Hepatocyte (in vitro differentiated cells): ENCODE measurements around the gene LHFPL3. TPM values are rescaled to one million over a fixed set of nuclear protein-coding genes. Genes with fewer than 3 reads are reported as not detected.
"Not testable (repeated sequence)": the region's sequence is repeated elsewhere in the genome, so short reads cannot be mapped to it uniquely, and the experiment has no call there.

Experiments used
- DNase-seq: peaks from one replicate; pipeline ENCODE4 v3.0.0-alpha.2; 2016; ENCODE audit warnings: low spot score
- H2AFZ ChIP-seq: fragments of 200-600 bp; sonication (generic); 2 replicates; pipeline ENCODE4 v1.6.0; 2016; ENCODE audit warnings: antibody characterized with exemption, mild to moderate bottlenecking
- H3K27ac ChIP-seq: fragments of 200-600 bp; sonication (generic); 2 replicates; pipeline ENCODE4 v1.5.1; 2016; ENCODE audit warnings: mild to moderate bottlenecking
- H3K27me3 ChIP-seq: fragments of 200-600 bp; sonication (generic); 2 replicates; pipeline ENCODE4 v1.6.1; 2016
- H3K36me3 ChIP-seq: fragments of 200-600 bp; sonication (generic); replicated peaks from 2 replicates; pipeline ENCODE4 v1.5.1; 2016; ENCODE audit warnings: low read depth; ENCODE audit not compliant: insufficient read depth
- H3K4me1 ChIP-seq: fragments of 200-600 bp; sonication (generic); 2 replicates; pipeline ENCODE4 v1.5.1; 2016; ENCODE audit warnings: mild to moderate bottlenecking, moderate library complexity; ENCODE audit not compliant: insufficient read depth
- H3K4me2 ChIP-seq: fragments of 200-600 bp; sonication (generic); 2 replicates; pipeline ENCODE4 v1.6.0; 2016
- H3K4me3 ChIP-seq: fragments of 200-600 bp; sonication (generic); 2 replicates; pipeline ENCODE4 v1.5.1; 2016; ENCODE audit warnings: mild to moderate bottlenecking
- H3K79me2 ChIP-seq: fragments of 200-600 bp; sonication (generic); 2 replicates; pipeline ENCODE4 v1.6.0; 2017; ENCODE audit warnings: mild to moderate bottlenecking
- H3K9me2 ChIP-seq: fragments of 200-600 bp; sonication (generic); replicated peaks from 2 replicates; pipeline ENCODE4 v1.6.0; 2017; ENCODE audit warnings: mild to moderate bottlenecking; ENCODE audit not compliant: insufficient read depth
- H3K9me3 ChIP-seq: fragments of 200-600 bp; sonication (generic); 2 replicates; pipeline ENCODE4 v1.5.1; 2016; ENCODE audit warnings: low read depth, mild to moderate bottlenecking
- H4K20me1 ChIP-seq: fragments of 200-600 bp; sonication (generic); 2 replicates; pipeline ENCODE4 v1.6.0; 2016; ENCODE audit warnings: mild to moderate bottlenecking; ENCODE audit not compliant: insufficient read depth, poor library complexity, severe bottlenecking
- CTCF ChIP-seq: fragments of 200-600 bp; sonication (generic); IDR thresholded peaks from 2 replicates; pipeline ENCODE4 v1.5.1; 2016; ENCODE audit warnings: antibody characterized with exemption, mild to moderate bottlenecking; ENCODE audit not compliant: poor library complexity
- EZH2 ChIP-seq: fragments of 200-600 bp; sonication (generic); IDR thresholded peaks from 2 replicates; pipeline ENCODE4 v1.6.1; 2016; ENCODE audit warnings: antibody characterized with exemption, mild to moderate bottlenecking, borderline replicate concordance
- EZH2phosphoT487 ChIP-seq: fragments of 200-600 bp; sonication (generic); IDR thresholded peaks from one replicate; pipeline ENCODE4 v1.6.1; 2018; ENCODE audit warnings: antibody characterized with exemption, mild to moderate bottlenecking, low read depth, moderate library complexity; ENCODE audit not compliant: unreplicated experiment, severe bottlenecking
- WGBS: methylation state at CpG from one replicate; pipeline ENCODE4 v1.1.6; 2016; ENCODE audit warnings: low lambda C conversion rate; ENCODE audit errors: missing lambda C conversion rate; 5-methylcytosine and 5-hydroxymethylcytosine counted together
- polyA plus RNA-seq: library from polyadenylated mRNA; unstranded; fragments of >200 nt; fragmentation: Nextera tagmentation; extraction: Ambion mirVana; gene quantifications from 2 replicates; pipeline ENCODE4 v1.2.1, GENCODE V29; 2016
- total RNA-seq: library from RNA; depleted of rRNA; stranded (reverse); fragments of >200 nt; gene quantifications from 2 replicates; pipeline ENCODE4 v1.2.3, GENCODE V29; 2014

The LHFPL3 gene
- total and polyA plus RNA-seq, 2 experiments from 2014 or later: not detected

GRCh38 chr7:104700336-104700735 lies 371.9 kb downstream of the LHFPL3 start:
- Histone ChIP-seq H2AFZ (no peak overlapping the region), H3K79me2 (no peaks in the 10 kb centered on the region), H3K4me2 (no peak overlapping the region), H3K4me1 (no peaks in the 10 kb centered on the region), H3K27me3 (no peaks in the 10 kb centered on the region), H3K36me3 (no peaks in the 10 kb centered on the region), H3K4me3 (no peak overlapping the region), H3K9me2 (no peaks in the 10 kb centered on the region), H3K27ac (no peak overlapping the region), H3K9me3 (no peaks in the 10 kb centered on the region), H4K20me1 (no peaks in the 10 kb centered on the region)
- TF ChIP-seq CTCF (no peak), EZH2phosphoT487 (no peak), EZH2 (no peak)
- WGBS: 76% methylated on average over 1 of the region's 1 CpG
- no peak for DNase-seq

GRCh38 chr7:104721027-104721426 lies 392.6 kb downstream of the LHFPL3 start:
- H3K27ac ChIP-seq, H3K79me2 ChIP-seq, H3K9me3 ChIP-seq, H3K36me3 ChIP-seq, H3K4me1 ChIP-seq, DNase-seq, H2AFZ ChIP-seq, H3K4me2 ChIP-seq, H4K20me1 ChIP-seq, H3K27me3 ChIP-seq, H3K9me2 ChIP-seq, H3K4me3 ChIP-seq: not testable (repeated sequence)
- 90% methylated on average over 2 of the region's 2 CpGs for WGBS

- no peaks in the 10 kb centered on the region for H3K4me1 ChIP-seq
- WGBS: 80% methylated on average over 2 of the region's 2 CpGs
- H4K20me1 ChIP-seq: no peaks in the 10 kb centered on the region
- H3K4me2 ChIP-seq: no peak overlapping the region
- DNase-seq: no peak
- H3K9me2 ChIP-seq: no peaks in the 10 kb centered on the region
- H3K27me3 ChIP-seq: no peaks in the 10 kb centered on the region
- TF ChIP-seq EZH2phosphoT487 (no peak), CTCF (no peak), EZH2 (no peak)
- H3K27ac ChIP-seq: no peak overlapping the region
- no peak overlapping the region for H2AFZ ChIP-seq
- H3K9me3 ChIP-seq: no peaks in the 10 kb centered on the region
- H3K79me2 ChIP-seq: no peaks in the 10 kb centered on the region
- H3K4me3 ChIP-seq: no peak overlapping the region
- H3K36me3 ChIP-seq: no peaks in the 10 kb centered on the region
Measured at GRCh38 chr7:104723001-104723400, 394.6 kb downstream of the LHFPL3 start.

DNA sequence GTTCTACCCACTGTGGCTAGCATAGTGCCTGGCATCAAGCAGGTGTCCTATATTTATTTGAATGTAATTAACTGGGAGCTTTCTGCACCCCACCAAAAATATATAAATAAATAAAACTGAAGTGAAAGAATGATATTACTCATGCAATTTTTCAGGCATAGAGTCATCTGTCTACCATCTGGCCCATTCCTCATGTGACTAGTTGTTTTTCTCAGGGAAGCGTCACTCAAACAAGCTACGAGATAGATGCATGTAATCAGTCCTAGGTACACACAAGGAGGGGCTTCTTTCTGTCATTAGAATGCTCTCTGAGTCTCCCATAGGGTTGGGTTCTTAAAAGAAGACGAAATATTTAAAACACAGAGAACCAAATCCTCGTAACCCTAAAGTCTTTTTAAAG lies 430.1 kb downstream of the LHFPL3 start:
- WGBS: 52% methylated on average over 4 of the region's 4 CpGs
- Histone ChIP-seq H3K9me2 (no peaks in the 10 kb centered on the region), H3K9me3 (no peaks in the 10 kb centered on the region), H4K20me1 (no peaks in the 10 kb centered on the region), H3K27ac (no peak overlapping the region), H3K4me3 (no peak overlapping the region), H3K79me2 (no peaks in the 10 kb centered on the region), H3K36me3 (no peaks in the 10 kb centered on the region), H3K27me3 (no peaks in the 10 kb centered on the region), H2AFZ (no peak overlapping the region), H3K4me1 (no peaks in the 10 kb centered on the region), H3K4me2 (no peak overlapping the region)
- no peak for TF ChIP-seq EZH2phosphoT487
- TF ChIP-seq EZH2: no peak
- TF ChIP-seq CTCF: no peak
- no peak for DNase-seq
